Osteoblast (primary cell): ENCODE data around the gene FHDC1. TPM values are rescaled to one million over a fixed set of nuclear protein-coding genes. Genes with fewer than 3 reads are reported as not detected.

Experiments
- DNase-seq: peaks from one replicate; pipeline ENCODE4 v3.0.0; 2011; ENCODE audit warnings: low spot score, mixed read lengths; ENCODE audit not compliant: insufficient read length; ENCODE audit errors: missing footprints
- H2AFZ ChIP-seq: 2 replicates; pipeline ENCODE4 v1.6.0; 2011; ENCODE audit warnings: mild to moderate bottlenecking, low read length
- H3K27ac ChIP-seq: 2 replicates; pipeline ENCODE4 v1.5.1; 2011; ENCODE audit warnings: mild to moderate bottlenecking, low read depth, low read length, moderate library complexity
- H3K27me3 ChIP-seq: 2 replicates; pipeline ENCODE4 v1.6.0; 2012; ENCODE audit warnings: mild to moderate bottlenecking, control low read depth, inconsistent platforms, low read length, moderate library complexity; ENCODE audit not compliant: insufficient read depth
- H3K36me3 ChIP-seq: 2 replicates; pipeline ENCODE4 v1.5.1; 2011; ENCODE audit warnings: mild to moderate bottlenecking, low read length, control low read depth, moderate library complexity; ENCODE audit not compliant: insufficient read depth
- H3K4me1 ChIP-seq: 2 replicates; pipeline ENCODE4 v1.5.1; 2011; ENCODE audit warnings: mild to moderate bottlenecking, low read length, control low read depth, moderate library complexity; ENCODE audit not compliant: insufficient read depth
- H3K4me2 ChIP-seq: 2 replicates; pipeline ENCODE4 v1.6.0; 2011; ENCODE audit warnings: mild to moderate bottlenecking, low read length; ENCODE audit not compliant: insufficient read depth
- H3K4me3 ChIP-seq: fragments of 200-600 bp; sonication (generic); 3 replicates; pipeline ENCODE4 v1.5.1; 2012; ENCODE audit warnings: mild to moderate bottlenecking, low read length, inconsistent platforms; ENCODE audit not compliant: insufficient read depth
- H3K79me2 ChIP-seq: 2 replicates; pipeline ENCODE4 v1.6.0; 2012; ENCODE audit warnings: mild to moderate bottlenecking, low read length, control low read depth, inconsistent platforms; ENCODE audit not compliant: insufficient read depth
- H3K9me3 ChIP-seq: 2 replicates; pipeline ENCODE4 v1.5.1; 2011; ENCODE audit warnings: low read depth, low read length, control low read depth
- H4K20me1 ChIP-seq: 2 replicates; pipeline ENCODE4 v1.6.0; 2012; ENCODE audit warnings: mild to moderate bottlenecking, low read length, control low read depth; ENCODE audit not compliant: insufficient read depth
- total RNA-seq: library from RNA; depleted of rRNA; stranded (reverse); fragments of >200 nt; gene quantifications from 2 replicates; pipeline ENCODE4 v1.2.3, GENCODE V29; 2012
- TF ChIP-seq, protein P1 (sequence below): IDR thresholded peaks from 2 replicates; pipeline ENCODE4 v1.5.1; 2011; ENCODE audit warnings: mild to moderate bottlenecking, low read depth, low read length, moderate library complexity; ENCODE audit errors: extremely low read depth

FHDC1 gene
- total RNA-seq, 1 donor = 0.36 TPM

DNA sequence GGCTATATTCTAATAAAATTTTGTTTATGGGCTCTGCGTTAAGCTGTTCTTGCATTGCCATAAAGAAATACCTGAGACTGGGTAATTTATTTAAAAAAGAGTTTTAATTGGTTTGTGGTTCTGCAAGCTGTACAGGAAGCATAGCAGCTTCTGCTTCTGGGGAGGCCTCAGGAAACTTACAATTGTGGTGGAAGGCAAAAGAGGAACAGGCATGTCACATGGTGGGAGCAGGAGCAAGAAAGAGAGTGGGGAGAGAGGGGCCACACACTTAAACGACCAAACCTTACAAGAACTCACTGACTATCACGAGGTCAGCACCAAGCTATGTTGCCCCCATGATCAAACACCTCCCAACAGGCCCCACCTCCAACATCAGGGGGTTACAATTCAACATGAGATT, 74.0 kb downstream of the FHDC1 start:
- no peaks in the 10 kb centered on the region for H3K4me1 ChIP-seq

GRCh38 chr4:153013202-153013977, 77.3 kb downstream of the FHDC1 start:
- no peak overlapping the region for H2AFZ ChIP-seq
- no peaks in the 10 kb centered on the region for H3K36me3 ChIP-seq
- no peaks in the 10 kb centered on the region for H3K27me3 ChIP-seq
- H3K9me3 ChIP-seq = no peaks in the 10 kb centered on the region
- H3K4me1 ChIP-seq = no peaks in the 10 kb centered on the region
- H4K20me1 ChIP-seq = no peaks in the 10 kb centered on the region
- H3K4me2 ChIP-seq = no peak overlapping the region
- H3K27ac ChIP-seq = no peak overlapping the region
- no peaks in the 10 kb centered on the region for H3K79me2 ChIP-seq
- TF ChIP-seq, protein P1, sequence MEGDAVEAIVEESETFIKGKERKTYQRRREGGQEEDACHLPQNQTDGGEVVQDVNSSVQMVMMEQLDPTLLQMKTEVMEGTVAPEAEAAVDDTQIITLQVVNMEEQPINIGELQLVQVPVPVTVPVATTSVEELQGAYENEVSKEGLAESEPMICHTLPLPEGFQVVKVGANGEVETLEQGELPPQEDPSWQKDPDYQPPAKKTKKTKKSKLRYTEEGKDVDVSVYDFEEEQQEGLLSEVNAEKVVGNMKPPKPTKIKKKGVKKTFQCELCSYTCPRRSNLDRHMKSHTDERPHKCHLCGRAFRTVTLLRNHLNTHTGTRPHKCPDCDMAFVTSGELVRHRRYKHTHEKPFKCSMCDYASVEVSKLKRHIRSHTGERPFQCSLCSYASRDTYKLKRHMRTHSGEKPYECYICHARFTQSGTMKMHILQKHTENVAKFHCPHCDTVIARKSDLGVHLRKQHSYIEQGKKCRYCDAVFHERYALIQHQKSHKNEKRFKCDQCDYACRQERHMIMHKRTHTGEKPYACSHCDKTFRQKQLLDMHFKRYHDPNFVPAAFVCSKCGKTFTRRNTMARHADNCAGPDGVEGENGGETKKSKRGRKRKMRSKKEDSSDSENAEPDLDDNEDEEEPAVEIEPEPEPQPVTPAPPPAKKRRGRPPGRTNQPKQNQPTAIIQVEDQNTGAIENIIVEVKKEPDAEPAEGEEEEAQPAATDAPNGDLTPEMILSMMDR = no peak
- DNase-seq = no peak
- H3K4me3 ChIP-seq = no peak overlapping the region

More for the DNA sequence above, 74.0 kb downstream of the FHDC1 start:
- no peaks in the 10 kb centered on the region for H3K79me2 ChIP-seq
- TF ChIP-seq, protein P1 = no peak
- H3K27me3 ChIP-seq = no peaks in the 10 kb centered on the region
- no peak overlapping the region for H3K4me3 ChIP-seq
- no peak overlapping the region for H3K4me2 ChIP-seq
- H4K20me1 ChIP-seq = no peaks in the 10 kb centered on the region
- DNase-seq = no peak
- H3K27ac ChIP-seq = no peak overlapping the region
- no peak overlapping the region for H2AFZ ChIP-seq
- H3K36me3 ChIP-seq = no peaks in the 10 kb centered on the region
- no peaks in the 10 kb centered on the region for H3K9me3 ChIP-seq

DNA sequence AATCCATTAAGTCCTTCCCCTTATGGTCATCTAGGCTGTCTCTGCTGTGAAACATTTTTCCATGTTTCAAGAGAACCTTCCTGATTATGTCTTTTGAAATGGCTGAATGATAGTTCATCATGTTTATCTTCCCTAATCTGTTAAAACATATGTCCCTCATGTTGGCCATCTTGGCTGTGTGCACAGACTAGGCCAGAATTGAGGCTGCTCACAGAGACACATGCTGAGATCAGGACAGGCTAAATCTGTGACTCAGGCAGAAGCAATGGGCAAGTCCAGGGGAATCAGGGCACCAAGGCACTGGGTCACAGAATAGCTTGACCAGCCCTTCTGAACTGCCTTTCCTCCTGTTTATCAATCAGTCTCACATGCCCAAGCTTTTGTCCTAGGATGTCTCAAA, 78.3 kb downstream of the FHDC1 start:
- Histone ChIP-seq H3K27me3 (no peaks in the 10 kb centered on the region), H3K27ac (no peak overlapping the region), H2AFZ (no peak overlapping the region), H3K79me2 (no peaks in the 10 kb centered on the region), H3K36me3 (no peaks in the 10 kb centered on the region), H3K4me1 (no peaks in the 10 kb centered on the region), H3K4me3 (no peak overlapping the region), H3K9me3 (no peaks in the 10 kb centered on the region), H4K20me1 (no peaks in the 10 kb centered on the region), H3K4me2 (no peak overlapping the region)
- TF ChIP-seq, protein P1 = no peak
- no peak for DNase-seq

- Histone ChIP-seq H3K27ac (no peak overlapping the region), H3K9me3 (no peaks in the 10 kb centered on the region), H4K20me1 (no peaks in the 10 kb centered on the region), H3K27me3 (no peaks in the 10 kb centered on the region), H3K79me2 (no peaks in the 10 kb centered on the region), H3K4me3 (no peak overlapping the region), H3K4me1 (no peaks in the 10 kb centered on the region), H3K36me3 (no peaks in the 10 kb centered on the region), H3K4me2 (no peak overlapping the region), H2AFZ (no peak overlapping the region)
- TF ChIP-seq, protein P1 = no peak
- no peak for DNase-seq
These were observed 80.5 kb downstream of the FHDC1 start for GRCh38 chr4:153016592-153016991.
